ENCODE data around the gene MICU2.

DNA sequence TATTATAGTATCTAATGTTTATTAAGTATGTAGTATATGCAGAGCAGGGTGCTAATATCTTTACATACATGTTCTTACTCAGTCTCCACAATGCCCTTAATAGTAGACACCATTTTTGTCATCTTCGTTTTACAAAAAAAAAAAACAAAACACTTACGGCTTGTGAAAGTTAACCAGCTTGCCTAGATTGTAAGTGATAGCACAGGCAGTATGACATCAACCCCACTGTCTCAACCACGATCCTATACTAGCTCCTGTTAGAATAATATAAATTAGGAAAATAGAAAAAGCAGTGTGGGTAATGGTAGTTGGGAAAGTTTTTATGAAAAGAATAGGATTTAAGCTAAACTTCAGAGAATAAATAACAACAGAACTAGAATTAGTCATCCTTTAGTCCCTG is 34.3 kb downstream of the MICU2 start:
- TF ChIP-seq POLR2A (IDR thresholded peaks at IDR 0.05) (no peak), CTCF (IDR thresholded peaks at IDR 0.05) (no peak), POLR2AphosphoS5 (IDR thresholded peaks at IDR 0.05) (no peak), EP300 (IDR thresholded peaks at IDR 0.05) (no peak)
